GM21619 (cell line): ENCODE results near the gene ZNF622.
A peak's percentile ranks its signal among the peaks of the same experiment; 100 is the strongest.
"Not testable (repeated sequence)": the region's sequence is repeated elsewhere in the genome, so short reads cannot be mapped to it uniquely, and the experiment has no call there.

ENCODE experiments used
- ATAC-seq: cut with Tn5 transposase; IDR thresholded peaks from one replicate; pipeline ENCODE4 v1.9.1; 2021; ENCODE audit not compliant: unreplicated experiment

Gene ZNF622

GRCh38 chr5:16480821-16481538 lies 15.4 kb upstream of the ZNF622 start:
- ATAC-seq: no peak

- ATAC-seq: no peak
Observed at GRCh38 chr5:16480144-16480543, 14.5 kb upstream of the ZNF622 start.

GRCh38 chr5:16477541-16477940 lies 11.9 kb upstream of the ZNF622 start:
- no peak for ATAC-seq

GRCh38 chr5:16476417-16476816 lies 10.8 kb upstream of the ZNF622 start:
- not testable (repeated sequence) for ATAC-seq

GRCh38 chr5:16471387-16471786 lies 5.8 kb upstream of the ZNF622 start:
- ATAC-seq: no peak

GRCh38 chr5:16467363-16468219 lies 2.0 kb upstream of the ZNF622 start:
- peak; percentile 70 for ATAC-seq

- ATAC-seq: no peak
Observed at GRCh38 chr5:16464664-16465543, 696 bp downstream of the ZNF622 start.

- no peak for ATAC-seq
Observed at GRCh38 chr5:16464231-16464630, 1.4 kb downstream of the ZNF622 start.

- no peak for ATAC-seq
Observed at GRCh38 chr5:16461782-16462181, 3.8 kb downstream of the ZNF622 start.

- ATAC-seq: no peak
Observed at GRCh38 chr5:16461026-16461425, 4.6 kb downstream of the ZNF622 start.

- ATAC-seq: no peak
Observed at GRCh38 chr5:16459451-16459850, 6.1 kb downstream of the ZNF622 start.

- ATAC-seq: no peak
Observed at GRCh38 chr5:16457853-16458252, 7.7 kb downstream of the ZNF622 start.

- ATAC-seq: no peak
Observed at GRCh38 chr5:16457451-16457850, 8.1 kb downstream of the ZNF622 start.

GRCh38 chr5:16456103-16456832 lies 9.3 kb downstream of the ZNF622 start:
- ATAC-seq: peak; percentile 60

GRCh38 chr5:16455668-16456067 lies 9.9 kb downstream of the ZNF622 start:
- peak; percentile 6 for ATAC-seq

- ATAC-seq: no peak
Observed at GRCh38 chr5:16454686-16455085, 10.9 kb downstream of the ZNF622 start.

- no peak for ATAC-seq
Observed at GRCh38 chr5:16453609-16454008, 12.0 kb downstream of the ZNF622 start.

- ATAC-seq: peak; percentile 66
Observed at GRCh38 chr5:16450163-16450562, 15.4 kb downstream of the ZNF622 start.

GRCh38 chr5:16446993-16447392 lies 18.6 kb downstream of the ZNF622 start:
- no peak for ATAC-seq

- no peak for ATAC-seq
Observed at GRCh38 chr5:16437977-16438376, 27.6 kb downstream of the ZNF622 start.
